ENCODE data around the gene KCNT1. TPM values are rescaled to one million over a fixed set of nuclear protein-coding genes. Genes with fewer than 3 reads are reported as not detected.

The KCNT1 gene
- total RNA-seq, result not detected in 2 replicates

DNA sequence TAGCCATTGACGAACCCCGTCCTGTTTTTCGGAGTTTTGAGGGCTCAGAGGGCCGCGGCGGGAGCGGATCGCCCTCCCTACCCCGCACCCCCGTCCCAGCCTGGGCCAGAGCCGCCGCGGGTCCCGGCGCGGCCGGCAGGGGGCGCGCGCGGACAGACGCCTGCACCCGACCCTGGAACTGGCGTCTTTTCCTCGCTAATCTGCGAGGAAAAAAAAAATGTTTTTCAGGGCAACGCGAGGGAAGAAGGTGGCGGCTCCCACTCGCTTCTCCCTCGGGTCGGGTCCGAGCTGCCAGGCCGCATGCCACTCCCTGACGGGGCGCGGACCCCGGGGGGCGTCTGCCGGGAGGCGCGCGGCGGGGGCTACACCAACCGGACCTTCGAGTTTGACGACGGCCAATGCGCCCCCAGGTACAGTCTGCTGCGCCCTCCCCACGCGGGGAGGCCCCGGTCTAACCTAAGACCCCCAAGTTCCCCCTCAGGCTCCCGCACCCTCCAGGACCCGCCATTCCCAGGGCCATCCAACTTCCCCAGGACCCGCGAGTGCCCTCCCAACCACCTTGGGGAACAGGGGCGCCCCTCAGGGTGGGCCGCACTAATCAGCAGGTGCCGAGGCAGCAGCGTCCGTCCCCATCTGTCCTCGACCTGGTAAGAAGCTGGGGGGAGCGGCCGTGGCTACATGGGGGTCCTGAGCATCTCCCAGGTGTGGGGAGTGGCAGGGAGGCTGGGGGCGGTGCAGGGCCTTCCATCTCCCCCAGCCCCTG lies at the start of gene KCNT1:
Gene KCNT1 (plus strand): TSS at position 227 of the 763 bp plus-strand sequence. CDS start 74 bp downstream, at position 301.

DNA sequence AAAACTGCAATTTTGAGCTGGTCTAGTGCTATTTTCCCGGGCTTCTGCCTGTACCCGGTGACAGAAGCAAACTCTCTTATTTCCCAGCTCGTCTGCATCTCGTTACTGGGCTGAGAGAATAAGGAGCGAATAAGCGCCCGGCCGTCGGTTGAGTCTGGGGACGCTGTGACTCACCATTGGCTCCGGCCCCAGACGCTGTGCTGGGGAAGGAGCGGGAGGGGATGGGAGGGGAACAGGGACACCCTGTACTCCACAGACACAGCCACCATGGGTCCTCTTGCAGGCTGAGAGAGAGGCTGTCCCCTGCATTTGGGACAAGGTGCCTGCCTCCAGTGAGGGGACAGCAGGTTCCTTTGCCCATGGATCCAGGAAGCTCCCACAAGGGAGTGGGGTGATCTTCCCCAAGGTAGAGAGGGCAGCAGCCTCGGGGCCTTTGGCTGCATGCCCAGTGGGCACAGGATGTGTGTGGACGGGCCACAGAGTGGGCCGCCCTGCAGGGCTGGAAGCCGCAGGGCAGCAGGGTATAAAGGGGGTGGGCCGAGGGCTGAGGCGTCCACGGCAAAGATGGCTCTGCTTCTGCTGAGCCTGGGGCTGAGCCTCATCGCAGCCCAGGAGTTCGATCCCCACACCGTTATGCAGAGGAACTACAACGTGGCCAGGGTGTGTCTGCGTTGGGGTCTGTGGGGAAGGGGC lies 39.1 kb upstream of the KCNT1 start, which contains the start of gene LCN9:
Gene LCN9 (plus strand): TSS at position 552 of the 693 bp plus-strand sequence. CDS start 13 bp downstream, at position 565.

DNA sequence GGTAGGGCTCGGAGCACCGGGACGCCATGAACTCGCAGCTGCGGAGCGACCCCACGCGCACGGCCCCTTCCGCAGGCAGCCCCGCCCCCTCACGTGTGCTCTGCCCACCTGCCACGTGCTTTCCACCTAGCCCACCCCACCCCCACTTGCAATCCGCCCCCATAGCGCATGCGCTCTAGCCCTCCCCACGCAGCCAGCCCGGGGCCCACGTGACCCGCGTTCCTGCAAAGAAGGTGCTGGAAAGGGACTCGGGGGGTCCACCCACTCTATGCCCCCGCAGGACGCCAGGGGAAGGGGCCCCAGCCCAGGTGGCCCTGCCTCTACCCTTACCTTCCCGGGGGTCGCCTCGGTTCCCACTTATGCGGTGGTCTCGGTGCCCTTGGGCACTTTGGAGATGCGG lies 2.5 kb upstream of the KCNT1 start, which contains the start of gene SOHLH1:
Gene SOHLH1 (minus strand): TSS at position 42 of the 400 bp plus-strand sequence. CDS start 14 bp downstream, at position 28.

Other genes with a start within 250 kb of the KCNT1 start
- gene PPP1R26, start 222.4 kb upstream of the KCNT1 start, total RNA-seq, result 10.5 and 11.5 TPM in 2 replicates
- 10.8 and 13.6 TPM in 2 replicates for gene MRPS2, start 201.5 kb upstream of the KCNT1 start, total RNA-seq
- gene LCN1, start 180.7 kb upstream of the KCNT1 start, total RNA-seq, result not detected in 2 replicates
- gene OBP2A, start 156.1 kb upstream of the KCNT1 start, total RNA-seq, result not detected in 2 replicates
- not detected in 2 replicates for gene PAEP, start 140.4 kb upstream of the KCNT1 start, total RNA-seq
- not detected in 2 replicates for gene GLT6D1, start 62.6 kb upstream of the KCNT1 start, total RNA-seq
- gene LCN9, start 38.9 kb upstream of the KCNT1 start, total RNA-seq, result not detected in 2 replicates
- gene SOHLH1, start 2.7 kb upstream of the KCNT1 start, total RNA-seq, result not detected in 2 replicates
- gene CAMSAP1, start 205.4 kb downstream of the KCNT1 start, total RNA-seq, result 15.0 and 17.3 TPM in 2 replicates

Data from aortic smooth muscle cell (primary cell).